Right lung (tissue), 5 donors: ENCODE measurements around the gene C6orf89. TPM values are rescaled to one million over a fixed set of nuclear protein-coding genes. Genes with fewer than 3 reads are reported as not detected.
A peak's percentile ranks its signal among the peaks of the same experiment; 100 is the strongest.
"Not testable (repeated sequence)": the region's sequence is repeated elsewhere in the genome, so short reads cannot be mapped to it uniquely, and the experiment has no call there.

ENCODE experiments used
- DNase-seq, 2 donors: peaks; one replicate each; pipeline ENCODE4 v3.0.0-alpha.2; 2013
- polyA plus RNA-seq, 5 donors: library from polyadenylated mRNA; unstranded; fragments of 120-200 nt; gene quantifications; one replicate each; pipeline versions ENCODE4 v1.2.1 to v1.2.3, GENCODE V29; 2013; ENCODE audit warnings: inconsistent platforms in 1 of 5, low replicate concordance in 1 of 5; ENCODE audit not compliant: insufficient read length in 5 of 5, insufficient read depth in 1 of 5

Gene C6orf89
- polyA plus RNA-seq, 5 donors: 38.1 to 51.4 (median 48.2) TPM

GRCh38 chr6:36875250-36875633 lies 10.5 kb upstream of the C6orf89 start:
- DNase-seq: no peak

GRCh38 chr6:36884610-36885009 lies 1.1 kb upstream of the C6orf89 start:
- DNase-seq: no peak

- DNase-seq: no peak
Observed at GRCh38 chr6:36886950-36887618, 1.3 kb downstream of the C6orf89 start.

DNA sequence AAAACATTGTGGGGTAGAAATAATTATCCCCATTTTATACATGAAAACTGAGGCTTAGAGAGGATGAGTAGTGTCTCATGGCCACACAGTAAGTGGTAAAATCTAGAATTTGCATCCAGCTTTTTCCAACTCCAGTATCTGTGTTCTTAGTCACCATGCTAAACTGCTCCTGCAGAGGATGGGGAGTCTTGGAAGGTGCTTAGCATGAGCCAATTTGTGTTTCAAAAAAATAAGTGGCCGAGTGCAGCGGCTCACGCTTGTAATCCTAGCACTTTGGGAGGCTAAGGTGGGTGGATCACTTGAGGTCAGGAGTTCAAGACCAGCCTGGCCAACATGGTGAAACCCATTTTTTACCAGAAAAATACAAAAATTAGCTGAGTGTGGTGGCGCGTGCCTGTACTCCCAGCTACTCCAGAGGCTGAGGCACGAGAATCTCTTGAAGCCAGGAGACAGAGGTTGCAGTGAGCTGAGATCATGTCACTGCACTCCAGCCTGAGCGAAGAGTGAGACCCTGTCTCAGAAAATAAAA lies 2.4 kb downstream of the C6orf89 start:
- DNase-seq: no peak

DNA sequence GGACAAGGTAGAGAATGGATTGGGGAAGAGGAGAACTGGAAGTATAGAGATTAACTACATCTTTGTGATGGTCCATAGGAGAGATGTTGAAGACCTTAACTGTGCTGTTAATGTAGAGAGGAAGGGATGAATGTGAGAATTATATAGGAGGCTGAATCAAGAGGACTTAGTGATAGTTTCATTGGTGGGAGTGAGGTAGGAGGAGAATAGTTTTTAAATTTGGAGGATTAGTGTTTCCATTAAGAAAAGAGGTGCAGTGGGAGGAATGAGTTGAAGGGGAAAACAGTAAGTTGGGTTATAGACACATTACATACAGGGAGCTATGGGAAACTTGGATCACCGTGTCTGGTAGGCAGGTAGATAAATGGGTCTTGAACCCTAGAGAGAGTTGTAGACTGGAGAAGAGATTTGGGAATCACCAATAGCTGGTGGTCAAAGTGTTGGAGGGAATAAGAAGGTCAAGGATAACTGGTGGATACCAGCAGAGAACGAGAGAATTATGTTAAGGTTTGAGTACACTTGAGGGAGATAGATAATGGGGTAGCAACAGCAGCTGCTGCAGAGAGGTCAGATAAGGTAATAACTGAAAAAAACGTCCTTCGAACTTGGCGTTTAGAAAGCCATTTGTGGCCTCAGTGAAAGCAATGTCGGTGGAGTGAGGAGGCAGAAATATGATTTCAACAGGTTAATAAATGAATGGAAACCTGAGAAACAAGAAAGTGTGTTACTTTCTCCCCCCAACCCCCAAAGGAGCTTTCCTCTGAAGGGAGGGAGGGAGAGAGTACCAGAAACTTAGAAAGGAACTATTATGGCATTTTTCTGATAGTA lies 3.1 kb downstream of the C6orf89 start:
- DNase-seq: no peak

DNA sequence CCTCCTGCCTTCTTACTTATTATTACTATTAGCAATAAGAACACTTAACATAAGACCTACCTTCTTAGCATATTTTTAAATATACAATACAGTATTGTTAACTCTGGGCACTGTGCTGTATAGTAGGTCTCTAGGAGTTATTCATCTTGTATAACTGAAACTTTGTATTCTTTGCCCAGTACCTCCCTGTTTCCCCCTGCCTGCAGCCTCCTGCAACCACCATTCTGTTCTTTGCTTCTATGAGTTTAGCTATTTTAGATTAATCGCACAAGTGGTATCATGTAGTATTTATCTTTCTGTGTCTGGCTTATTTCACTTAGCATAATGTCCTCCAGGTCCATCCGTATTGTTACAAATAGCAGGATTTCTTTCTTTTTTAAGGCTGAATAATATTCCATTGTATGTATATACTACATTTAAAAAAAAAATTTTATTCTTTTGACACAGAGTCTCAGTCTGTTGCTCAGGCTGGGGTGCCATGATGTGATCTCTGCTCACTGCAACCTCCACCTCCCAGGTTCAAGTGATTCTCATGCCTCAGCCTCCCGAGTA lies 4.4 kb downstream of the C6orf89 start:
- no peak for DNase-seq

DNA sequence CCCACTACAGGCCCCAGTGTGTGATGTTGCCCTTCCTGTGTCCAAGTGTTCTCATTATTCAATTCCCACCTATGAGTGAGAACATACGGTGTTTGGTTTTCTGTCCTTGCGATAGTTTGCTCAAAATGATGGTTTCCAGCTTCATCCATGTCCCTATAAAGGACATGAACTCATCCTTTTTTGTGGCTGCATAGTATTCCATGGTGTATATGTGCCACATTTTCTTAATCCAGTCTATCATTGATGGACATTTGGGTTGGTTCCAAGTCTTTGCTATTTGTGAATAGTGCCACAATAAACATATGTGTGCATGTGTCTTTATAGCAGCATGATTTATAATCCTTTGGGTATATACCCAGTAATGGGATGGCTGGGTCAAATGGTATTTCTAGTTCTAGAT lies 5.4 kb downstream of the C6orf89 start:
- not testable (repeated sequence) for DNase-seq

GRCh38 chr6:36893976-36894932 lies 8.5 kb downstream of the C6orf89 start:
- no peak for DNase-seq

- no peak for DNase-seq
Observed at GRCh38 chr6:36897609-36898008, 11.9 kb downstream of the C6orf89 start.

- DNase-seq: no peak
Observed at GRCh38 chr6:36904114-36904513, 18.4 kb downstream of the C6orf89 start.

DNA sequence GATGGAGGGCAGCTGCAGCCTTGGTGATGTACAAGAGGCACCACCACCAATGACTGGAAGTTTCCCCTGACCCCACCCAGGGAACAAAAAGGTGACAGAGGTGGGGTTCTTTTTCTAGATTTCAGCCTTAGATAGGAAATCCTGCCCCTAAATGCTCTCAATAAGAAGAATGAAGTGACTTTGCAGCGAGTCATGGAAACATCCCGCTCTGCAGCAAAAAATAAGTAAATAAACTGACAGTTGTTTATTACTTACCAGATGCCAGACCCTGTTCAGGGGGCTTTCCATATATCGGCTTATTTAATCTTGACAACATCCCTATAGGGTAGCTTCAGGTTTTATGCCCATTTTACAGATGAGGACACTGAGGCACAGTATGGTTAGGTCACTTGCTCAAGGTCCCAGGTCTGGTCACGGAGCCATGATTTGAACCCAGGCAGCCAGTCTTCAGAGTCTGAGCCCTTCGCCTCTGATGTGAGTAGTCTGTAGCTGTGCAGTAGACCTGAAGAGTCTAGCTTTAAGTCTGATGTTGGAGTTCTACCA lies 19.2 kb downstream of the C6orf89 start:
- no peak for DNase-seq

- DNase-seq: peak in 1 of 2 donors; percentile 58
Observed at GRCh38 chr6:36906539-36907325, 21.0 kb downstream of the C6orf89 start.

DNA sequence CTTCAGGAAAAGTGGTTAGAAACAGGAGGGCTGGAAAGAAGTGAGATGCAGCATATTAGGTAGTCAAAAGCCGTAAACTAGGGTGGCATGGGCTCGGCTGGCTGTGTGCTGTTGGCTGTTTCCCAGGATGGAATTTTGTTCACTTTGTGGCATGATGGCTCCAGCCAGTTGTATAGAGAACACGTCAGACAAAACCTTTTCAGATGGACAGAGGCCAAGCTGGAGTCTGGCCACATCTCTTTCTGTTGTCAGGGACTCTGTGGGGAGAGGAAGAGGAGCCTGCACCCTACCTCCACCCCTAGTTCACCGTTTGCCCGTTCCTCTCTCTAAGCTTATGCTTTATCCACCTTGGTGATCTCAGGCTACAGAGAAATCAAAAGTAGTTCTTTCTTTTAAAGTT lies 22.0 kb downstream of the C6orf89 start:
- peak in 1 of 2 donors; percentile 47 for DNase-seq

GRCh38 chr6:36908747-36909146 lies 23.0 kb downstream of the C6orf89 start:
- no peak for DNase-seq

DNA sequence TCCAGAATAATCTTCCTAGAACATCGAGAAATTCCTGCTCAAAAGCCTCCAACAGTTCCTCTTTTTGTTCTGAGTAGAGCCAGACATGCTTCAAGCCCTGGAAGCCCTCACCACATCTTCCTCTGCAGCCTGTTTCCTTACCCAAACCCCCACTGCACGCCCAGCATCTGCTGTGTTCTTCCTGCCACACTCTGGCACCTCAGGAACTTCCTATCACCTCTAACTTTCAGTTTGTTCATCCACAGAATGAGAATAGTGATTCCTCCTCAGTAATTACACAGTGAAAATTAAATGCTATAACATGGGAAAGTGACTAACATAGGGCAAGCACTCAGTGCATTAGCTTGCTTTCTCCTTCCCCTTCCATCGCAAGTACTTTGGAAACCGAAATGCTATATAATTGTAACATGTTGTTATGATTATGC lies 26.3 kb downstream of the C6orf89 start:
- DNase-seq: no peak

DNA sequence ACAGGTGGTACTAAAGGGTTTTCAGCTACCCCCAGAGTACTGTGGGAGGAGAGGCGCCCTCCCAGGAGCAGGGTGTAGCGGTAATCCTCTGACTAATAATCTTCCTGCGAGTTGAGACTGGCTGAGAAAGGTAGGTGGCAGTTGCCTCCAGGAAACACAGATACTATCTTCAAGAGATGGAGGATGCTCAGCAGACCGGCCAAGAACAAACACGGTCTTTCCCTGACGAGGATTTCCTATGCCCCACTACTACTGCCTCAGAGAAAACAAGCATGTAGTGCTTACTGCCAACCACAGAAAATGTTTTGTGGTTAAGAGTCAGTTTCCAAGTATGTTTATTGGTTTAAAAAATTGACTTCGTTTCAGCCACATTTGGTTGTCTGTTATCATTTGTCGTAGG lies 26.8 kb downstream of the C6orf89 start:
- DNase-seq: no peak

- DNase-seq: no peak
Observed at GRCh38 chr6:36913082-36913481, 27.3 kb downstream of the C6orf89 start.

- no peak for DNase-seq
Observed at GRCh38 chr6:36914227-36914794, 28.6 kb downstream of the C6orf89 start.

- DNase-seq: no peak
Observed at GRCh38 chr6:36915599-36915998, 29.8 kb downstream of the C6orf89 start.

DNA sequence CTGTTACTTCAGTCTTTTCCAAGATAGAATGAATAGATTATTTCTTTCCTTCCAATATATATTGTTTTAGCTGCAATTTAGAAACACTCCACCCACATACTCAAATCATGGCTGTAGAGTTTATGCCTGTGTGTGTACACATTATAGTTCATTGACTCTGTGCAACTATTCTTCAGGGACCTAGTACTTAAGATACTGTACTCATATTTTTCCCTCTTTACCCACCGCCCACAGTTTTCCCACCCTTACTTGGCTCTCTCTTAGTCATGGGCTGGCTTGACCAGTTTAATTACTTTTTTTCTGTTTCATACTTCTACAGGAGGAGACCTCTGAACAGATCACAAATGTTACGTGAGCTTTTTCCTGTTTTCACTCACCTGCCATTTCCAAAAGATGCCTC lies 30.4 kb downstream of the C6orf89 start:
- no peak for DNase-seq
